Measurements from ENCODE around the gene IL1RN.

Gene IL1RN

GRCh38 chr2:113133704-113134598 lies 6.6 kb downstream of the IL1RN start:
- in situ Hi-C loops (cut with MboI; ENCODE audit: low sequenced_read_pairs, unreplicated experiment) = no loop called here
- TF ChIP-seq CTCF (IDR thresholded peaks at IDR 0.05; ENCODE audit: borderline replicate concordance, control extremely low read depth, extremely low read depth, insufficient read depth, missing control alignments) = no peak
- no peak for DNase-seq (ENCODE audit: low spot score)

GRCh38 chr2:113134717-113135116 lies 7.3 kb downstream of the IL1RN start:
- in situ Hi-C loops (cut with MboI; ENCODE audit: low sequenced_read_pairs, unreplicated experiment) = no loop called here
- DNase-seq (ENCODE audit: low spot score) = no peak
- no peak for TF ChIP-seq CTCF (IDR thresholded peaks at IDR 0.05; ENCODE audit: borderline replicate concordance, control extremely low read depth, extremely low read depth, insufficient read depth, missing control alignments)

GRCh38 chr2:113135317-113135716 lies 7.9 kb downstream of the IL1RN start:
- no peak for TF ChIP-seq CTCF (IDR thresholded peaks at IDR 0.05; ENCODE audit: borderline replicate concordance, control extremely low read depth, extremely low read depth, insufficient read depth, missing control alignments)

GRCh38 chr2:113136828-113137775 lies 9.7 kb downstream of the IL1RN start:
- in situ Hi-C loops (cut with MboI; ENCODE audit: low sequenced_read_pairs, unreplicated experiment) = no loop called here
- DNase-seq (ENCODE audit: low spot score) = peak; percentile 57
- TF ChIP-seq CTCF (IDR thresholded peaks at IDR 0.05; ENCODE audit: borderline replicate concordance, control extremely low read depth, extremely low read depth, insufficient read depth, missing control alignments) = no peak

More at GRCh38 chr2:113135317-113135716, 7.9 kb downstream of the IL1RN start:
- DNase-seq (ENCODE audit: low spot score) = no peak
- in situ Hi-C loops (cut with MboI; ENCODE audit: low sequenced_read_pairs, unreplicated experiment) = no loop called here

GRCh38 chr2:113137827-113138226 lies 10.4 kb downstream of the IL1RN start:
- in situ Hi-C loops (cut with MboI; ENCODE audit: low sequenced_read_pairs, unreplicated experiment) = no loop called here
- no peak for DNase-seq (ENCODE audit: low spot score)
- no peak for TF ChIP-seq CTCF (IDR thresholded peaks at IDR 0.05; ENCODE audit: borderline replicate concordance, control extremely low read depth, extremely low read depth, insufficient read depth, missing control alignments)

Data from GM13976 (cell line).